Pancreas (tissue), 10 donors: ENCODE data around the gene S100A1. TPM values are rescaled to one million over a fixed set of nuclear protein-coding genes. Genes with fewer than 3 reads are reported as not detected.

Experiments
- ATAC-seq, 4 donors: fragments of 200-7000 bp; cut with Tn5 transposase; one replicate each; pipeline versions ENCODE4 v1.8.0 to v1.9.1; 2020; ENCODE audit warnings: mild to moderate bottlenecking in 4 of 4, moderate library complexity in 4 of 4
- DNase-seq, 6 donors: peaks; one replicate each; pipeline ENCODE4 v3.0.0-alpha.2; 2020
- FAIRE-seq: peaks from 2 replicates; lab custom pipeline; 2012; peaks lifted over from hg19 to GRCh38; lab: Jason Lieb, UNC
- H3K27ac ChIP-seq, 4 donors: fragments of 200-600 bp; sonication (generic); 1 replicate in 3 of 4; 2 replicates in 1 of 4; pipeline versions ENCODE4 v1.5.0 to v1.8.0; 2020
- H3K27me3 ChIP-seq, 4 donors: fragments of 200-600 bp; one replicate each; pipeline ENCODE4 v1.8.0; 2021
- H3K36me3 ChIP-seq, 3 donors: fragments of 200-600 bp; sonication (generic) in 1 of 3; one replicate each; pipeline versions ENCODE4 v1.5.0 to v1.8.0; 2020 to 2021
- H3K4me1 ChIP-seq, 3 donors: fragments of 200-600 bp; one replicate each; pipeline ENCODE4 v1.8.0; 2021
- H3K4me3 ChIP-seq, 4 donors: fragments of 200-600 bp; sonication (generic) in 2 of 4; one replicate each; pipeline versions ENCODE4 v1.5.0 to v1.8.0; 2020 to 2021
- H3K9me3 ChIP-seq, 4 donors: fragments of 200-600 bp; one replicate each; pipeline ENCODE4 v1.8.0; 2021
- CTCF ChIP-seq, 4 donors: fragments of 200-600 bp; sonication (generic) in 3 of 4; IDR thresholded peaks; one replicate each; pipeline versions ENCODE4 v1.5.0 to v1.8.0; 2021; ENCODE audit warnings: antibody characterized with exemption in 4 of 4
- WGBS, 2 donors: extraction: QIAGEN DNeasy Blood & Tissue Kit; methylation state at CpG; one replicate each; pipeline ENCODE4 v1.1.7; 2013; 5-methylcytosine and 5-hydroxymethylcytosine counted together
- intact Hi-C, 3 donors: fragments of 100-400 bp; cut with DNase I; formaldehyde crosslinking; loops; one replicate each; pipeline versions ENCODE4 v1.11.1 to v1.14.2; 2022
- polyA plus RNA-seq, 2 donors: library from polyadenylated mRNA; stranded (reverse); fragments of 200-250 nt; gene quantifications; one replicate each; pipeline ENCODE4 v1.2.3, GENCODE V29; 2013
- total RNA-seq, 6 donors: library from RNA; stranded (reverse); fragmentation: NEBNext Ultra II Directional in 4 of 6; extraction: Animal tissue kit (Norgen Biotek cat#: 25700) in 4 of 6; gene quantifications; one replicate each; pipeline versions ENCODE4 v1.2.1 to v1.2.4, GENCODE V29; 2021 to 2023
- donor health status: healthy with polysubstance abuse.
- donor health status: DM: no; HTN: no; CAD: no; lungs with moderate emphysema.
- donor health status: DM: no; HTN: no; CAD: no.
- donor health status: control.
- donor health status: control.
- donor health status: Bipolar disorder and iron deficiency.
- donor health status: DM: yes; HTN: yes; CAD: no.
- donor health status: DM: no; HTN: no; CAD: no.
- donor health status: DM: no; HTN: no; CAD: no.
- donor health status: DM: yes; HTN: yes; CAD: no.

The S100A1 gene
- total and polyA plus RNA-seq, 8 donors, result 1.9 to 14.0 (median 4.0) TPM

- ATAC-seq (no peak), FAIRE-seq (no peak), DNase-seq (no peak)
- no peaks in the 10 kb centered on the region for H3K27me3 ChIP-seq
- no peaks in the 10 kb centered on the region for H3K9me3 ChIP-seq
- no peak overlapping the region for H3K4me3 ChIP-seq
- no peak overlapping the region for H3K27ac ChIP-seq
- intact Hi-C loops, result no loop called here
- peaks cover 0 to 8% (median 0%) of the 10 kb centered on the region in 3 donors for H3K4me1 ChIP-seq
- no peak for TF ChIP-seq CTCF (IDR thresholded peaks at IDR 0.05)
- H3K36me3 ChIP-seq, result no peaks in the 10 kb centered on the region
- 66 to 76% methylated on average over 2 of the region's 2 CpGs for WGBS, 2 donors
These were observed 39.8 kb upstream of the S100A1 start for GRCh38 chr1:153588482-153588881.

GRCh38 chr1:153592748-153593147 is 35.5 kb upstream of the S100A1 start:
- ATAC-seq, result no peak
- H3K27ac ChIP-seq, result no peak overlapping the region
- intact Hi-C loops, result no loop called here

GRCh38 chr1:153597206-153597605 is 31.0 kb upstream of the S100A1 start:
- Histone ChIP-seq H3K4me3 (no peak overlapping the region), H3K27ac (no peak overlapping the region), H3K4me1 (peaks cover 0 to 8% (median 0%) of the 10 kb centered on the region in 3 donors), H3K27me3 (no peaks in the 10 kb centered on the region), H3K36me3 (no peaks in the 10 kb centered on the region), H3K9me3 (no peaks in the 10 kb centered on the region)
- FAIRE-seq (no peak), DNase-seq (no peak), ATAC-seq (no peak)
- no peak for TF ChIP-seq CTCF (IDR thresholded peaks at IDR 0.05)
- intact Hi-C loops, result no loop called here
- 88 to 96% methylated on average over 6 of the region's 6 CpGs for WGBS, 2 donors

More at GRCh38 chr1:153592748-153593147, 35.5 kb upstream of the S100A1 start:
- Histone ChIP-seq H3K36me3 (no peaks in the 10 kb centered on the region), H3K4me1 (peaks cover 0 to 8% (median 0%) of the 10 kb centered on the region in 3 donors), H3K9me3 (no peaks in the 10 kb centered on the region), H3K4me3 (no peak overlapping the region), H3K27me3 (no peaks in the 10 kb centered on the region)
- WGBS, 2 donors, result 55 to 58% methylated on average over 4 of the region's 4 CpGs
- DNase-seq (no peak), FAIRE-seq (no peak)
- no peak for TF ChIP-seq CTCF (IDR thresholded peaks at IDR 0.05)

GRCh38 chr1:153598309-153599172 is 29.7 kb upstream of the S100A1 start:
- no peak overlapping the region for H3K27ac ChIP-seq
- no peak for TF ChIP-seq CTCF (IDR thresholded peaks at IDR 0.05)
- H3K36me3 ChIP-seq, result no peaks in the 10 kb centered on the region
- FAIRE-seq (no peak), ATAC-seq (peak in 1 of 4 donors; percentile 55), DNase-seq (no peak)
- no peak overlapping the region for H3K4me3 ChIP-seq
- H3K27me3 ChIP-seq, result no peaks in the 10 kb centered on the region
- H3K4me1 ChIP-seq, result no peaks in the 10 kb centered on the region
- H3K9me3 ChIP-seq, result no peaks in the 10 kb centered on the region
- intact Hi-C loops, result no loop called here
- WGBS, 2 donors, result 89 to 90% methylated on average over 7 of the region's 7 CpGs

- intact Hi-C loops, result no loop called here
- Histone ChIP-seq H3K27me3 (no peaks in the 10 kb centered on the region), H3K36me3 (no peaks in the 10 kb centered on the region), H3K4me3 (no peak overlapping the region), H3K27ac (no peak overlapping the region), H3K4me1 (no peaks in the 10 kb centered on the region), H3K9me3 (no peaks in the 10 kb centered on the region)
- ATAC-seq, result no peak
- WGBS, 2 donors, result 88 to 89% methylated on average over 7 of the region's 7 CpGs
- FAIRE-seq, result no peak
- TF ChIP-seq CTCF (IDR thresholded peaks at IDR 0.05), result no peak
- DNase-seq, result no peak
These were observed 28.4 kb upstream of the S100A1 start for GRCh38 chr1:153599847-153600246.
